GM18868 (cell line): ENCODE data around the gene EN2.

Source experiments
- ATAC-seq: cut with Tn5 transposase; IDR thresholded peaks from one replicate; pipeline ENCODE4 v1.9.1; 2021; ENCODE audit warnings: mild to moderate bottlenecking, moderate library complexity; ENCODE audit not compliant: unreplicated experiment

The EN2 gene

DNA sequence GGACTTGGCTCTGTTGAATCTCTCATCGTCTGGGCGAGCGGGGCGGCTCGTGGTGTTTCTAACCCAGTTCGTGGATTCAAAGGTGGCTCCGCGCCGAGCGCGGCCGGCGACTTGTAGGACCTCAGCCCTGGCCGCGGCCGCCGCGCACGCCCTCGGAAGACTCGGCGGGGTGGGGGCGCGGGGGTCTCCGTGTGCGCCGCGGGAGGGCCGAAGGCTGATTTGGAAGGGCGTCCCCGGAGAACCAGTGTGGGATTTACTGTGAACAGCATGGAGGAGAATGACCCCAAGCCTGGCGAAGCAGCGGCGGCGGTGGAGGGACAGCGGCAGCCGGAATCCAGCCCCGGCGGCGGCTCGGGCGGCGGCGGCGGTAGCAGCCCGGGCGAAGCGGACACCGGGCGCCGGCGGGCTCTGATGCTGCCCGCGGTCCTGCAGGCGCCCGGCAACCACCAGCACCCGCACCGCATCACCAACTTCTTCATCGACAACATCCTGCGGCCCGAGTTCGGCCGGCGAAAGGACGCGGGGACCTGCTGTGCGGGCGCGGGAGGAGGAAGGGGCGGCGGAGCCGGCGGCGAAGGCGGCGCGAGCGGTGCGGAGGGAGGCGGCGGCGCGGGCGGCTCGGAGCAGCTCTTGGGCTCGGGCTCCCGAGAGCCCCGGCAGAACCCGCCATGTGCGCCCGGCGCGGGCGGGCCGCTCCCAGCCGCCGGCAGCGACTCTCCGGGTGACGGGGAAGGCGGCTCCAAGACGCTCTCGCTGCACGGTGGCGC, at the start of gene EN2:
Gene EN2 (plus strand): TSS at position 19 of the 767 bp plus-strand sequence. CDS start 249 bp downstream, at position 268.
- no peak for ATAC-seq

DNA sequence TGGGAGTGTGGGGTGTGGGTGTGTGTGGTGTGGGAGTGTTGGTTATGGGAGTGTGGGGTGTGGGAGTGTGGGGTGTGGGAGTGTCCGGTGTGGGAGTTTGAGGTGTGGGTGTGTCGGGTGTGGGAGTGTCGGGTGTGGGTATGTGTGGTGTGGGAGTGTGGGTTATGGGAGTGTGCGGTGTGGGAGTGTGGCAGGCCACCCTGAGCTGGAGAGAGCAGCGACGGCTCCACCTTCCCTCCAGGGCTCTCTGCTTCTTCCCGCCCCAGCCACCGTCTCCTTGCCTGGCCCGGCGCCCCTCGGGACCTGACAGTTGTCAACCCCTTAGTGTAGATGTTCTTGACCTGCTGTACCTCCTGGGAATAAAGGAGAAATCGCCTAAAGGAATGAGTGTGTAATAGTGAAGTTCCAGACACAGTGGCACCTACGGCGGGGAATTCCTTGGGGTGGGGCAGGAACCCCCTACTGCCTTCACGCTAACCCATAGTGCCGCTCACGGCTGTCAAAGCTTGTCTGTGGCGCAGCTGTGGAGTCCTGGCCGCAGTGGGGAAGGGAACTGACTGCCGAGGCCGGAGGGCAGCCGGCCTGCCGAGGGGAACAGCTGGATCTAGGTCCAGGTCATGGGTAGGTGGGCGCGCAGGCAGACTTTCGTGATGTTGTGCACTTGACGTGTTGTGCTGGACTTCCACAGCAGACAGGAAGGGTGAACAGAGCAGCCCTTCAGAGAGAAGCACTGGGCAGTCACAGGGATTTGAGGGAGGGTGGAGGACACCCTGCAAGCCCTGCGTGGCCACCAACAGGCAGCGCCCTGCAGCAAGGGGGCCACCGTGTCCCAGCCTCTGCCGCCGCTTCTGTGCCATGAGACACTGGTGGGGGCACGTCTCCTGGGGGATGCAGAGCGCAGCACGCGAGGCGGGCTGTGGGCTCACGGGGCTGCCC, 49.0 kb upstream of the EN2 start:
- ATAC-seq: no peak

DNA sequence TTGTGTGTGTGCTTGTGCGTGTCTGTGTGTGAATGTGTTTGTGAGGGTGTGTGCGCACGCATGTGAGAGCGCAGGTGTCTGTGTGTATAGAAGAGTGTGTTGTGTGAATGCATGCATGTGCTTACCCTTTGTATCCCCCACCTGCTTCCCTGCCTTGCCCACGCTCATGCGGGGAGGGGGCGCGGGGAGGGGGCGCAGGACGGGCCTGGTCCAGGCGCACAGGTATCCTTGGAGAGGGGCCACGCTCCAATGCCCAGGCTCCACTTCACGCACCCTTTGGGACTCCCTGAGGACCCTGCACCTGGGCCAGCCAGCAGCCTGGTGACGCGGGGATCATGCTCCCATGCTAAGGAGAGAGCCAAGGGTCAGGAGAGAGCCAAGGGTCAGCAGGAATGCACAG, 47.9 kb upstream of the EN2 start:
- ATAC-seq: no peak

DNA sequence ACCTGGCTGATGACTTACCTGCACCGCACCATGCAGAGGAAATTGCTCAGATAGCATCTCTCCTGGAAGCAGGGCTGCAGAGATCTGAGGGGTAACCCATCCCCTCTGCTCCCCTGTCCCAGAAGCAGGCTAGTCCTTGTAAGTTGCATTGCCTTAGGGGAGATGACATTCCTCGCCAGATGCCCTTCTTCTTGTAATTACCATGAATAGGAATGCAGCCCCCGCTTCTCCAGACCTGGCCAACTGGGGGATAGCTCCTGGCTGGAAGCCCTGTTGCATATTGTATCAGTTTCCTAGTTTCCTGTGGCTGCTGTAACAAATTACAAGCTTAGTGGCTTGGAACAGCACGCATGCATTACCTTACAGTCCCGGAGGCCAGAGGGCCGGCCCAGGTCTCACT, 47.5 kb upstream of the EN2 start:
- ATAC-seq: no peak

DNA sequence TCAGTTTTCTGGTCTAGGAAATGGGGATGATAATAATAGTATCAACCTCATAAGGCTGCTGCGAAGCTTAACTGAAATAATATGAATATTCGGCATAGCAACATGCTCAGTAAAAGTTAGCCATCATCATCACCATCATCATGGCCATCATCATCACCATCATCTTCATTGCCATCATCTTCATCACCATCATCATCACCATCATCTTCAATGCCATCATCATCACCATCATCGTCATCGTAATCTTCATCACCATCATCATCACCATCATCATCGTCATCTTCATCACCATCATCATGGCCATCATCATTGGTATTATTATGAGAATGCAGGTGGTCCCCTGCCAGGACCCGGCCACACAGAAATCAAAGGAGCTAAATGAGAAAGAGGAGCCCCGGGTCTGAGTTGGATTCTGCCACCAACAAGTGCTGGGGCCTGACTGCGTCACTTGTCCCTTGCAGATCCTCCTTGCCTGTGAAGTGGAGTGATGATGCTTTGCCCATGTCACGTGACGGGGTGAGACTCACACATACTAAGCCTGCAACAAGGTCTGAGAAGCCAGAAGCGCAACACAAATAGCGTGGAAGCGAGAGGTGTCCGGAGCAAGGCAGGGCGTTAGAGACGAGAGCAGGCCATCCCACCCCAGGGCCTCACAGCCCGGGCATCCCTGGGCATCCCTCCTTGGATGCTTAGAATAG, 46.1 kb upstream of the EN2 start:
- ATAC-seq: no peak

DNA sequence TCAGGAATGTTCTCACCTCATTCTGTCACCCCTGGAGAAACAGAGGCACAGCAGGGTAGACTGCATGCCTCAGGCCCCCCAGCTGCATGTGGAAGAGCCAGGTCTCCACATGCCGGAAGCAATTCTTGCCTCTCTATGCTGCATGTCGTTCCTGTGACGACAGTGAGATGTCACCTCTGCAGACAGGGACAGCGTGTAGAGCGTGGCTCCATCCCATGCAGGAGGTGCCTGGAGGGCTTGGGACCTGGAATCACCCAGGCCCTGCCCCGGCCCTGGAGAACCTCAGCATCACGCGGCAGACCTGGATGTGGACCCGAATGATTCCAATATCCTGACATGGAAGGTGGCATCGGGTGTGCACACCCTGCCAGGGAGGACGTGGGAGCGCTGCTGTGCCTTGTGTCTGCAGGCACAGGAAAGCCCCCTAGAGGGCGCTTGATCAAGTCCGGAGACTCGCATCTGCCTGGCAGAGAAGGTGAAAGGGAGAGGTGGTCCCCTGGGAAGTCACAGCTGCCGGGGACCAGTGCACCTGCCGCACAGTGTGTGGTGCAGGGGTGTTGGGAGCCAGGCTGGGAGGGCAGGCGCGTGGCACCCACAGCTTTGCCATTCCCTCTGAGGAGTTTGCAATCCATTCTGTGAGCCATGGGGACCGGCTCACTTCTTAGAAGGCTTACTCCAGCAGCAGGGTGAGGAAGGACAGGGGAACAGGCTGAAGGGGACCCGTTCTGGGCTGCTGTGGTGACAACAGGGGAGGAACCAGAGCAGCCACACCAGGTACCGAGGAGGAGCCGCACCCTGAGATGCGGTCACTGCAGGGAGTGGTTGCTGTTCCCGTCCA, 45.3 kb upstream of the EN2 start:
- peak; percentile 89 for ATAC-seq

DNA sequence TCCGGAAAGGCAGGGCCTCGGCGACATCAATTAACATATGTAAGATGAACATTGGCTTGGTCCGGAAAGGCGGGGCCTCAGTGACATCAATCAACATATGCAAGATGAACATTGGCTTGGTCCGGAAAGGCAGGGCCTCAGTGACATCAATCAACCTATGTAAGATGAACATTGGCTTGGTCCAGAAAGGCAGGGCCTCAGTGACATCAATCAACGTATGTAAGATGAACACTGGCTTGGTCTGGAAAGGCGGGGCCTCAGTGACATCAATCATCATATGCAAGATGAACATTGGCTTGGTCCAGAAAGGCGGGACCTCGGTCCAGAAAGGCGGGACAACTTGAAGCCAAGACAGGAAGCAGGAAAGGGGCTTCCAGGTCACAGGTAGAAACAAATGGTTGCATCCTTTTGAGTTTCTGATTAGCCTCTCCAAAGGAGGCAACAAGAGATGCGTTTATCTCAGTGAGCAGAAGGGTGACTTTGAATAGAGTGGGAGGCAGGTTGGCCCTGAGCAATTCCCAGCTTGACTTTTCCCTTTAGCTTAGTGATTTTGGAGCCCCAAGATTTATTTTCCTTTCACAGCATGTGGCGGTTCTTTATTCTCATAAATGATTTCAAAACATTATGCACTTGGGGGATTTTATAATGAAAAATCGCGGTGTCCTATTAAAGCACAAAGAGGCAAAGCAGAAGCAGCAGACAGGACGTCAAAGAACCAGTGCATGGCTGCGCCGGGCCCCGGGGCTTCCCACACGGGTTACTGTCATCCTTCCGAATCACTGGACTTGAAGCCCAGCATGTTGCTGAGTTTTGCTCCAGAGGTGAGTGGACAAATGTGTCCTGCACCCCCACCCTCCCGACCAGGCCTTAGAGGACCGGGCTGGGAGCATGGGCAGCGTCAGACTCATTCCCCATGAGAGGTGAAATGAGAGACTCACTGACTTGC, 43.1 kb upstream of the EN2 start:
- no peak for ATAC-seq

DNA sequence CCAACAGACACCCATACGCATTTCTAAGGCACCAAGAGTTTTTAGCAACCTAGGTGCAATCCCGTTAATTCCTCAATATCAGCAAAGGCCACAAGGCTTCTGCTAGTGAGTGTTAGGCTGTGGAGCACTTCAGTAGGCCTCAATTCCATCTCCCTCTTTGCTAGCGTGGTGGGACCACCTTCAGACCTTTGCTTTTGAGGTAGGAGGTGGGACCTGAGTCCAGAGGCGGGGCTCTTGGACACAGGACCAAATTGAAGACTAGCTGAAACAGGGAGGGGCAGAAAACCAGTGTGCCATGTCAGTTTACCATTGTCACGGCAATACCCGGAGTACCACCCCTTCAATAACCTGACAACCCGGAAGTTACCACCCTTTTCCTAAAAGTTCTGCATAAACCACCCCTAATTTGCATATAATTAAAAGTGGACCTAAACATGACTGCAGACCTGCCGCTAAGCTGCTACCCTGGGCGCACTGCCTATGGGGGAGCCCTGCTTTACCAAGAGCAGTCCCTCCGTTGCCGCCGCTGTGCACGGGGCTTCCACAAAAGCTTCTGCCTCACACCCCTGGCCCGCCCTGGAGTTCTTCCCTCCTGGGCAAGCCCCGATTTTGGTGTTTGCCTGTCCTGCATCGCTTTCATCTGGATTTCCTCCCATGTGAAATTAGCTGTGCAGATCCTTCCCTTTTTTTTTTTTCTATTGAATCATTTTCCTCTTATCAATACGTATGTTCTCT, 41.1 kb upstream of the EN2 start:
- ATAC-seq: no peak

DNA sequence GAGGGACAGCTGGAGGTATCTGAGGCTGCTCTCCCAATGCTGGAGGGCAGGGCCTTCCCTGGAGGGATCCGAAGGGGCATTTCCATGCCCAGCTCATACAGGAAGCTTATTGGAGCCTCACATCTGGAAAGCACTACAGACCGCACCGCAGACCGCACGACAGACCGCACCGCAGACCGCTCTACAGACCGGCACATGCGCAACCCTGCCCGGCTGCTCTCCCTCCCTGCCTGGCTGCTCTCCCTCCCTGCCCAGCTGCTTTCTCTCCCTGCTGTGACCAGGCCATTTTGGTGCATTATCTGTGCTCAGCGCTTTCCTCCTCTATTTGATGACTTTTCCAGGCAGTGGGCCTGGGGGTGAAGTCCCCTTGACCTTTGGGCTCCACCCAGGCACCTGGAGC, 39.6 kb upstream of the EN2 start:
- no peak for ATAC-seq

DNA sequence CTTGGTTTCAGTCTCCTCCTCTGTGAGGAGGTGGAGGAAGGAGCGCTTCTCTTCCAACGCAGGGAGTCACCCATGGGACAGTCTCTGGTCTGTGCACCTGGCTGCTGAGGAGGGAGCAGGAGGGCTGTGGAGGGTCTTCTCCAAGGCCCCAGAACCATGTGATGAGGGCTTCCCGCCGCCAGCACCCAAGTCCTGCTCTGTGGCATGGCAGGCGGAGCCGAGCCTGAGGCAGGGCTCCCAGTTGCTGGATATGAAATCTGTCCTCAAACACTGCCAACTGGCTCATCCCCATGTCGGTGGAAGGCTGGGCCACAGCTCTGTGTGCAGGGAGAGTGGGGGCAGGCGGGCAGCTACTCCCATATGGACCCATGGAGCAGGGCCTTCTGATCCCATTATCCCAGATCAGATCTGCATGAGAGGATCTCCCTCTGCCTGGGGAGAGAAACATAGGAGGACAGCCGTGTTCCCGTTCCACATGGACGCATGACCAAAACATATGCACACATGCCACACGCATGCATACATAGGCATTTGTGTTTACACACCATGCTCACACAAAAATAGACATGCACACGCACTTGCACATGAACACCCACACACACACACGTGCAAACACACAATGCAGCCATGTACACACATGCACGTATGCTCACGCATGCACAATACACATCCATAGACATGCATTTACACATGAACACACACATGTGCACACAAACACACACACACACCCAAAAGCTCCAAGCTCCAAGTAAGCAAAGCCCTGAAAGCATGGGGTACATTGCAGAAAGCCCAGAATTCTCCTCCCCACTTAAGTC, 38.8 kb upstream of the EN2 start:
- no peak for ATAC-seq

DNA sequence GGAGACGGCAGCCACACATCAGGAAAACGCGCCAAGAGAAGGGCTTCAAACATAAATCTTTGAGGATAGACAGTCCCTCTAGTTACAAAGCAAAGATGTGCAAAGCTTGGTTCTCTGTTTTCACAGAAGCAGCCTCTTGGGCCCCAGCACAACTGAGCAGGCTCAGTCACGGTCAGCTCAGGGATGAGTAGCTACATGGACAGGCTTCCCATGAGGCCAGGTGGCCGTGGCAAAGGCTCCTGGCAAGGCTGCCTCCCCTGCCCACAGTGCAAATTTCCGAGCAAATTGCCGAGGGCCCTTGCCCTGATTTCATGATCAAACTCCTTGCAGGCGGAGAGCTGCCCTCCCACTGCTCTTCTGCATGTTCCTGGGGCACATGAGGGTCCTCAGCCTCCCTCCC, 37.8 kb upstream of the EN2 start:
- no peak for ATAC-seq

DNA sequence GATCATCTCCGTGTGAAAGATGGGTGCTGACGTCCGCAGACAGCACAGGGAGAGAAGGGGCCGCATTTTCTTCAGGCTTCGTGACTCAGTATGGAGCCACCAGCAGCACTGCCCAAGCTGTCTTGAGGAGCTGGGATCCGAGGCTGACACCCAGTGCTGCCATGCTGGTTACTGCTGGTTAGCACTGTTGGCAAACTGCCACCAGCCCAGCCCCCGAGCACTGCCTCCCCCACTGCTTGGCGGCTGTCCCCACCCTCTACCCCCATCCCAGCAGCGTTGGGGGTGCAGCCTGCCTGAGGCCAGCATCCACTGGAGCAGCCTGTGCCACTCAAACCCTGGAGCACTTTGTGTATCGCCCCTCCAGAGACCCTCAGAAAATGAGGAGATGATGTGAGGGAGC, 35.8 kb upstream of the EN2 start:
- ATAC-seq: no peak

DNA sequence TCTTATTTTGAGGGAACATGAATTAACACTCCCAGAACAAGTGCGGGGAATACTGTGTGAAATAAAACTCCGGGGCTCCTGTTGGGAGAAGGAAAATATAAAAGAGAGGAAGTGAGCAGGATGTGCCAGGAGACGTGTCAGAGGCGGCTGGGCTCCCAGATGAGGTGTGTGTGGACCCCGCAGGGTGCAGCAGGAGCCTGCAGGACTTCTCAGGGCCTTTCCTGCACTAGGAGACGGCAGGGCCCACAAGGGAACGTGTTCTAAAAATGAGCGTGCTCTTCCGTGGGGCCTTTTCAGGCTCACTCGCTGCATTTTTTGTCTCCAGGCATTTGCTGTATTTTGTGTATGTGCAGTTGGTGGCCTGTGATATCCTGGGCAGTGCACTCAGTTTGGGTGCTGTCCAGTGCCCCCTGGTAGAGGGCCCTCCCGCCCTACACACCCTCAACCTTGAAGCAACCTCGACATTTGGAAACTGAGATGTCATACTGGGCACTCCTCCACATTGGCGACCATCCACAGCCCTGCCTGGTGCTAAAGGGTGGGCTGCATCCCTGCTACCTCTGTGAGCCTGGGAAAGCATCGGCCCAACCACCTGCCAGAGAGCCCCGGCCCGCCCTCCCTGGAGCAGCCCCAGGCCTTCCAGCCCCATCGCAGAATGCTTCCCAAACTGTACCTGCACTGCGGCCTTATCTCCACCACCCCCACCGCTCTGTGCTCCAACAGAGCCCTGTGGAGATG, 35.2 kb upstream of the EN2 start:
- ATAC-seq: no peak

DNA sequence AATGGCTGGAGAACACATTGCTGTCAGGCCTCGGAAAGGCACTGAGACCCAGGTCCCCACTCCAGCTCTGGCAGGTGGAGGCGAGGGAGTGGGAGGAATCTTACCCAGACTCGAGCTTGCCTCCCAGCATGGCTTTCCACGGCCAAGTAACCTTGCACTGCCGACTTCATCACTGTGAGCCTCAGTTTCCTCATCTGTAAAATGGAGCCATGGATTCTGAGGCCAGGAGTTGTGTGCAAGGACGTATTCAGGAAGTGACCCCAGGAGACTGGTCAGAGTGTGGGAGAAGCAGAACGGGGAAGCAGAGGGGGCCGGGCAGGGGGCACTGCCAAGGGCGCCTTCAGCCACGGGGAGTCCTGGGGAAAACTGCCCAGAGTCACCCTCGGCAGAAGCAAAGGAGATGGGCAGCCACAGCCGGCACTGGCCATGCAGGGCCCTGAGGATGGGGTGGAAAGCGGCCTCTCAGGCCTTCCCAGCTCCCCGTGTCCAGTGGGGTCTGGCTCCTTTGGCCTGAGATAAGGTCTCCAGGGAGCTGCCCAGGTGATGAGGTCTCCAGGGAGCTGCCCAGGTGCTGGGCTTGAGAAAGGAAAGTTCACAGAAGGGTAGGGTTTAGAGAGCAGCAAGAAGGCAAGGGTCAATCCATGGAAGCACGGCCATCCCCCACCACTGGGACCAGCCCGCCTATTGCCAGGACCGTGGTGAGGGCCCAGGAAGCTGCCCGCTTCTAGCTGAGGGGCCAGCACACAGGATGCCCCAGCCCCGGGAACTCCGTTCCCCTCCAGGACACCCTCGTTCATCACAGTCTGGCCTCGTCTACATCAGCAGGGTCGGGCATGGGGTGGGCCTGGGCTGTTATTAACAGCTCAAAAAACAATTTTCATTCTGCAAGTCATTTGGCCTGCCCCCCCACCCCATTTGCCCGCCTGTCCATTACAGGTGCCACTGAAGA, 34.3 kb upstream of the EN2 start:
- no peak for ATAC-seq

DNA sequence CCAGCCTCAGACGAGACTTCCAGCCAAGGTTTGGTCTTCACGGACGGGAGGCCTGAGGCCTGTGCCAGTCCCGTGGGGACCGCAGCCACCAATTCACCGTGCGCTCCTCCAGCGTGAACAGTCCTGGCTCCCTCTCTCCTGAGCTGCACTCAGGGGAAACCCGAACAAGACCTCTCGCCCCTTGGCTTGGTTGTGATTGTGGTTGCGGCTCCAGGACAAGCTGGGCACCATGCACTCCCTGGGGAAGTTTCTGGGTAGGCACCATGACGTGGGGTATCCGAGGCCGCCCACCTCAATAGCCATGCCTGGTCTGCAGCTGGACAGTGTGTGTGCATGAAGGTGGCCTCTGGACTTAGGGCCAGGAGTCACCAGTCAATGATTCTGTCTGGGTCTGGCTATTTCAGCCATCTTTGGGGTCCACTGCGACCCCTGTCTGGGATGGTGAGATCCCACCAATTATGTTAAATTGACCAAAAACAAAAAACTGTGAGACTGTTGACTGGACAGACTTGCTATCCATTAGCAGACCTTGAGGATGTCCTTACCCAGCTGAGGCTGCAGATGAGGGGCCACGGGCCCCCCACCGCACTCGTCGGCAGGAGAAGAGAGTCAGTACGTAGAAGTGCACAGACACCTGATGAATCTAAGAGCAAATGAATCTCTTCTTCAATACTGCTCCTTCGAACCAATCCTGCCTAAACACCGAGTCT, 33.5 kb upstream of the EN2 start:
- no peak for ATAC-seq

DNA sequence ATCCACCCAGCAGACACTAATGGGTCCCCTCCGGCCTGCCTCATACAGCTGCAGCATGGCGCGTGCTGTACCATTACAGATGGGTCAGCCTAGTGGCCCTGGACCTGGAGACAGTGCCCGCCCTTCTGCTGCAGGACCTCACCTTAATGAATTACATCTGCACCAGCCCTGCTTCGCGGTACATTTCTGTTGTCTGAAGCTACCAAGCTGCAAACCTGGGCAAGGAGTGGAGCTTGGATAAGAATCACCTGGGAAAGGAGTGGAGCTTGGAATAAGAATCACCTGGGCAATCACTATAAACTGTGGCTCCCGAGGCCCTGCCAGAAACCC, 33.0 kb upstream of the EN2 start:
- ATAC-seq: no peak
